Iris pigment epithelial cell (primary cell): ENCODE results near the gene FAM124A.

Experiments used
- DNase-seq: peaks from one replicate; pipeline ENCODE4 v3.0.0-alpha.2; 2011; ENCODE audit warnings: low read depth

FAM124A gene

GRCh38 chr13:51222037-51222685 lies at the start of gene FAM124A:
Gene FAM124A, plus strand, starts transcription at chr13:51222398. Its CDS starts 104 bp downstream, at chr13:51222502.
- peak; percentile 23 for DNase-seq

GRCh38 chr13:51175021-51175420 lies 47.2 kb upstream of the FAM124A start:
- no peak for DNase-seq

GRCh38 chr13:51175639-51176038 lies 46.6 kb upstream of the FAM124A start:
- DNase-seq: no peak

GRCh38 chr13:51177188-51177587 lies 45.0 kb upstream of the FAM124A start:
- no peak for DNase-seq

- no peak for DNase-seq
Measured at GRCh38 chr13:51178456-51179074, 43.6 kb upstream of the FAM124A start.

- DNase-seq: no peak
Measured at GRCh38 chr13:51179432-51179971, 42.7 kb upstream of the FAM124A start.

GRCh38 chr13:51180853-51181511 lies 41.2 kb upstream of the FAM124A start:
- DNase-seq: no peak

GRCh38 chr13:51181786-51182383 lies 40.3 kb upstream of the FAM124A start:
- no peak for DNase-seq

GRCh38 chr13:51191743-51192142 lies 30.5 kb upstream of the FAM124A start:
- no peak for DNase-seq

GRCh38 chr13:51192348-51192747 lies 29.9 kb upstream of the FAM124A start:
- DNase-seq: peak; percentile 6

GRCh38 chr13:51193387-51193786 lies 28.8 kb upstream of the FAM124A start:
- no peak for DNase-seq

GRCh38 chr13:51194942-51195341 lies 27.3 kb upstream of the FAM124A start:
- no peak for DNase-seq

GRCh38 chr13:51201886-51202285 lies 20.3 kb upstream of the FAM124A start:
- DNase-seq: no peak

GRCh38 chr13:51202477-51203046 lies 19.6 kb upstream of the FAM124A start:
- DNase-seq: no peak

GRCh38 chr13:51206584-51206983 lies 15.6 kb upstream of the FAM124A start:
- DNase-seq: no peak

GRCh38 chr13:51207881-51208280 lies 14.3 kb upstream of the FAM124A start:
- no peak for DNase-seq

GRCh38 chr13:51208716-51209115 lies 13.5 kb upstream of the FAM124A start:
- DNase-seq: no peak

GRCh38 chr13:51211910-51212309 lies 10.3 kb upstream of the FAM124A start:
- DNase-seq: no peak

GRCh38 chr13:51212758-51213157 lies 9.4 kb upstream of the FAM124A start:
- DNase-seq: no peak

- DNase-seq: no peak
Measured at GRCh38 chr13:51213173-51213728, 8.9 kb upstream of the FAM124A start.

GRCh38 chr13:51218626-51219025 lies 3.6 kb upstream of the FAM124A start:
- no peak for DNase-seq

GRCh38 chr13:51220706-51221105 lies 1.5 kb upstream of the FAM124A start:
- no peak for DNase-seq
